Keratinocyte (primary cell): ENCODE results near the gene RBMX.
"Not testable (repeated sequence)": the region's sequence is repeated elsewhere in the genome, so short reads cannot be mapped to it uniquely, and the experiment has no call there.

Source experiments
- CTCF ChIP-seq, 3 experiments: IDR thresholded peaks in 1 of 3; conservative IDR thresholded peaks in 1 of 3; optimal IDR thresholded peaks in 1 of 3; 2 replicates in 2 of 3; 3 replicates in 1 of 3; pipeline versions ENCODE3 to v1.5.1; 2011; ENCODE audit warnings: low read length in 3 of 3, mild to moderate bottlenecking in 3 of 3, moderate library complexity in 2 of 3, control low read depth in 1 of 3, inconsistent platforms in 1 of 3; ENCODE audit not compliant: insufficient read depth in 2 of 3; ENCODE audit errors: extremely low read depth in 1 of 3
- EZH2 ChIP-seq: IDR thresholded peaks from one replicate; pipeline ENCODE4 v1.6.1; 2012; ENCODE audit warnings: inconsistent platforms, mild to moderate bottlenecking, low read length, moderate library complexity

GRCh38 chrX:136904067-136904466, 23.5 kb upstream of the RBMX start:
- TF ChIP-seq CTCF (optimal IDR thresholded peaks at IDR 0.05 in 1 of 3, IDR thresholded peaks at IDR 0.05 in 1 of 3, conservative IDR thresholded peaks at IDR 0.05 in 1 of 3; ENCODE audit: extremely low read depth in 1 of 3, insufficient read depth in 2 of 3, low read length in 3 of 3); EZH2: not testable (repeated sequence)
